GM19467 (cell line): Measurements from ENCODE around the gene SMAD9.

Experiments used
- ATAC-seq: cut with Tn5 transposase; IDR thresholded peaks from one replicate; pipeline ENCODE4 v1.9.1; 2021; ENCODE audit warnings: mild to moderate bottlenecking, moderate library complexity; ENCODE audit not compliant: unreplicated experiment

Gene SMAD9

DNA sequence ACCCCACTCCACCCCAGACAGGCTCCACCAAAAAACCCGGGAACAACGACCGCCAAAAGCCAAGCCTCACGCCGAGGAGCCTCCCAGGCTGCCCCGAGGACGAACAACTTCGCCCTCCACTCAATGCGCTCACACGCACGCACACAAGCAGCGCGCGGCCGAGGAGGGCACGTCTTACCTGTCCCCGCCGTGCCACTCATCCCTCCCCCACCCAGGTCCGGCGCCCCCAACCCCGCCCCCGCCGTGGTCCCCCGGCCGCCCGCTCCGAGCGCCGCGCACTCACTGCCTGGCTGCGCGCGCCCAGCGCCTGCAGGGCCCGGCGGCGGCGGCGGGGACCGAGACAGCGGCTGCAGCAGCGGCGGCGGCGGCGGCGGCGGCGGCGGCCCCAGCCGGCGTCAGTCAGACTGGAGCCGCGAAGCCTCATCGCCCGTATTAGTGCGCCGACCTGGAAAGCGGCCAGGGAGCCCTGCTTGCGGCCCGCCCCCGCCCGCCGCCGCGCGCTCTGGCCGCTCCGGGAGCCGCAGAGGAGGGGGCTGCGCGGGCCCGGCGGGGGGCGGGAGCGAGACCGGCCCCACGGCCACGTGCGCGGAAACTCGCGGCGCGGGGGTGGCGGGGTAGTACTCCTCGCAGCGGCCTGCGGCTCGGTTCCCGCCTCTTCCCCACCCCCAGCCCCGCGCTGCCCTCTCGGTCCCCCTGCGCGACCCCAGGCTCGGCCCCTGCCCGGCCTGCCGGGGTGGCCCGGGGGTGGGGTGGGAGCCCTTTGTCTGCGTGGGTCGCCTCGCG is at the start of gene SMAD9:
SMAD9 (minus strand) TSS at position 406 of the 783 bp plus-strand sequence. CDS start 40,549 bp downstream, outside the sequence.
- ATAC-seq = peak; percentile 54

DNA sequence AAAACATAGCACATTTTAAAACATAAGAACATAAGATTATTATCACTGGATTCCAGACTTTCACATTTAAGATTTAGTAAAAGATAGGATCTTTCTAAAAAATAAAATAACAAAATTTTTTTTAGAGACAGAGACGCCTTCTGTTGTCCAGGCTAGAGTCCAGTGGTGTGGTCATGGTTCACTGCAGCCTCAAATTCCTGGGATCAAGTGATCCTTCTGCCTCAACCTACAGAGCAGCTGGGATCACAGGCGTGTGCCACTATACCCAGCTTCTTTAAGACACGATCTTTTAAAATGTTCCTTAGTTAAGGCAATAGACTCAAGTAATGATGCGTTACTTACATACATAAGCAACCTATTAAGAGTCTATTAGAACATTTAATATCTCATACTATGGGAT is 46.4 kb upstream of the SMAD9 start:
- no peak for ATAC-seq

DNA sequence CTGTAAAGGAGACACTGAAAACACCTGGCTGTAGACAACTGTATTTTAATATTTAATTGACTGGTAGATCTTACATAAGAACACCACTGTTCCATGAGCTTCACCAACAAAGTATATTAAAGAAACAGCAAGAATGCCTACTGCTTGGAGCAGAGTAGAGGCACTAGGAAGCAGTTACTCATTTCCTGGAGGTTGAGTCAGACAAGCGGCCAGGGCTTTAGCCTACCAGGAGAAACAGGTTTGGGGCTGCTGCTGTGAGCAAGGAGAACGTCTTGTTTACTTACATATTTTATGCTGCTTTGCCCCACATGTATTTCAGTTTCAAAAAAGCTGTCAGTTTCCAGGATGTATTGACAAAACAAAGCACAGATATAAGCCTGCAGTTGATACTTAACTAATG is 45.7 kb upstream of the SMAD9 start:
- ATAC-seq = no peak

DNA sequence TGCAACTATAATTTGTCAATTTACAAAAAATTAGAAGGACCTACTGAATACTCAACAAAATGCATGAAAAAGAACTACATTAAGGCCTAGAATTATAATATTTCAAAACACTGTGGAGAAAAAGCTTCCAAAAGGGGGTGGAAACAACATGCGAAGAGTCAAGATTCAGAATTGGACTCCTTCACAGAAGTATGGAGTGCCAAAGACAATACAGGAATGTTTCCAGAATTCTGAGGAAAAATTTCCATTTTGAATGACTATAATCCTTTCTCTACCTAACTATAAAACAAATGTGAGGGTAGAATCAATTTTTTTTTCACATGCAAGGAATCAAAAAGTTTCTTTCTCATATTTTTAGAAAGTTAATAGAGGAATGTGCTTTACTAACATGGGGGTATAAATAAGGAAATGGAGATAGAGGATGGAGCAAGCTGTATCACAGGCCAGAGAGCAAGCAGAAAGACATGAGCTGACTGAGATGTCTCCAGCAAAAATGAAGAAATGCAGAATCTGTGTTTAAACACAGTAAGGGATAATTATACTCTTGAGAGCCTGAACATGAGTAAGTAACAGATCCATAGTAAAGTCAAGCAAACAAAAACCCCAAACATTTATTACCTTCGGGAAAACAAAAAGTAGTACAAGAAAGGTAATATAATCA is 39.5 kb upstream of the SMAD9 start:
- ATAC-seq = no peak

DNA sequence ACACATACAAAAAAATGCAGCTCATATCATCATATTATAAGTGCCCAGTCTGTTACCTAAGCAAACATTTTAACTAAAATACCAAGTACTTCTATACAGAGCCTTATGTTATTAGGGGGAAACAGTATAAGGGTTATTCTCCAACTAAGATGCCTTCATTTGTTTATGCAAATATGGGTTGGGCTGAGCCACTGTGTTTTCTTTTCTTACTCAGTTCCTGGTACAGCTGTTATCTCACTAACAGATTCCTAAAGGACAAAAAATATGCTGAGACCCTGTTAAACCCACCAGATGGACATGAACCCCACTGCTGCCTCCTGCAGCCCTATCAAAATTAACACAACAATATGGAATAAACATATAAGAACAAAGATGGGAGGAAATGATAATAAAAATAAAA is 34.5 kb upstream of the SMAD9 start:
- ATAC-seq = no peak

DNA sequence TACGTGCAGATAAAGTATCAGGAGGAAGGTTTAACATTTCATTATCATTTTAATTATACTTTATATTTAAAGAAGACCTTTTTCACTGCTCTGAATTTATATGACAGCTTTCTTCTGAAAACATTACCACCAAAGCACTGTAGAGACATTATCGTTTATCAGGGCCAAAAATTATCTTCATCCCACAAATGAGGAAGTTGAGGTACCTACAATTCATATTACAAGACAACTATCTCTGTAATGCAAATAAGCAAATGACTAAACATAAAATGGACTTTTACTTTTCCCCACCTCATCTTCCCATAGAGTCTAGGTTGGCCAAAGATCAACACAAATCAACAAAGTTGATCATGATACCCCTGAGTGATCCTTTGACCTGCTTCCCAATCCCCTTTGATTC is 30.9 kb upstream of the SMAD9 start:
- no peak for ATAC-seq

DNA sequence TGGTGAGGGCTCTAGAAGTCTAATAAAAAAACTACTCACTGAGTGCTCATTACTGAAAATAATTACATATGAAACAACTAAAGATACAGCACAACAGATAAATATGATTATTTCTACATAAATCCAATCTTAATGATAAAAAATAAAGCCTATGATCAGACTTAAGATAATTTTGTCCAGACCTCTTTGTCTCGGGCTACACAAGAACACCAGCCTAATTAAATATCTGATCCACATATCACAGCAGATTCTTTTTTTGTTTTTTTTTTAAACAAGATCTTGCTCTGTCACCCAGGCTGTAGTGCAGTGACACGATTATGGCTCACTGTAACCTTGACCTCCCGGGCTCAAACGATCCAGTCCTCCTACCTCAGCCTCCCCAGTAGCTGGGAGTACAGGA is 30.3 kb upstream of the SMAD9 start:
- no peak for ATAC-seq

DNA sequence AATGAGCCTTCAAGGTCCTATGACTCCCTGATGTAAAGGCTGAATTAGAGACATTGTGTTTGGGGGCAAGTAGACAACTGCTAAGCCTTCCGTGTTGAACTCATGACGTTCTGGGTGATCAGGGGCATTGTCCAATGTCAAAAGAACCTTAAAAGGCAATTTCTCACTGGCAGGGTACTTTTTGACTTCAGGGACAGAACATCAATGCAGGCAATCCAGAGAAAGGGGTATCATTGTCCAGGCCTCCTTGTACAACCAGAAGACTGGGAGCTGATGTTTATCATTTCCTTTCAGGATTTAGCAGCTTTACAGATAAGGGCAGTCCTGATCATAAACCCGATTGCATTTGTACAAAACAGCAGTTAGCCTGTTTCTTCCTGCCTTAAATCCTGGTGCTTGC is 25.0 kb upstream of the SMAD9 start:
- no peak for ATAC-seq

DNA sequence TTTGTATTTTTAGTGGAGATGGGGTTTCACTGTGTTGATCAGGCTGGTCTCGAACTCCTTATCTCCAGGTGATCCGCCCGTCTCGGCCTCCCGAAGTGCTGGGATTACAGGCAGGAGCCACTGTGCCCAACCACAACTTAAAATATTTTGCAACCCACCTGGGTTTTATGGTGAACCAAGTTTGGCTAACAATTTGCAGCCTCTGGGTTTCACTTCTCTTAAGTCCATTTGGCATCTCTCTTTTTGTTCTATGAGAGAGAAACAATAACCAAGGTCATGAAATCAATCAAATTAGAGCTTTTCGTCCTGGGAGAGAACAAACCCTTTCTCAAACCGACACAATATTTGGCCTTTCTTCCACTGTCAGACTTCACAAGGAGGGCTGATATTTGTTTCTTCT is 5.6 kb upstream of the SMAD9 start:
- ATAC-seq = no peak

DNA sequence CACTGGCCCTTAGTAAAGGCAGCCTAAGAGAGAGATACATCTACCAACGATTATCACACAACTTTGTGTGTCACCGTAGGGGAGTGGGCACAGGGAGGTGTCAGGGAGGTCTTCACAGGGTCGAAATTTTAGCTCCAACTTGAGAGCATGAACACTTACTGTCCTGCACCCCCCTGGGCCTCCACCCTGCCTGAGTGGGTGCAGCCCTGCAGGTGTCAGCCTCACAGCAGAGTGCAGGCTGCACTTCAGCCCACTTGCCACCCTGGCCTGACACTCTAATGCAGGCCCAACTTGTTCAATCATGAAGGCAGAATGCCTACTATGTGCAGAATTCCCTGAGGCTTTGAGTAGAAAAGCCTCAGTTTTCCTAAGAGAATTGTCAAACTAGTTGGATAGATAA is 4.0 kb upstream of the SMAD9 start:
- no peak for ATAC-seq

DNA sequence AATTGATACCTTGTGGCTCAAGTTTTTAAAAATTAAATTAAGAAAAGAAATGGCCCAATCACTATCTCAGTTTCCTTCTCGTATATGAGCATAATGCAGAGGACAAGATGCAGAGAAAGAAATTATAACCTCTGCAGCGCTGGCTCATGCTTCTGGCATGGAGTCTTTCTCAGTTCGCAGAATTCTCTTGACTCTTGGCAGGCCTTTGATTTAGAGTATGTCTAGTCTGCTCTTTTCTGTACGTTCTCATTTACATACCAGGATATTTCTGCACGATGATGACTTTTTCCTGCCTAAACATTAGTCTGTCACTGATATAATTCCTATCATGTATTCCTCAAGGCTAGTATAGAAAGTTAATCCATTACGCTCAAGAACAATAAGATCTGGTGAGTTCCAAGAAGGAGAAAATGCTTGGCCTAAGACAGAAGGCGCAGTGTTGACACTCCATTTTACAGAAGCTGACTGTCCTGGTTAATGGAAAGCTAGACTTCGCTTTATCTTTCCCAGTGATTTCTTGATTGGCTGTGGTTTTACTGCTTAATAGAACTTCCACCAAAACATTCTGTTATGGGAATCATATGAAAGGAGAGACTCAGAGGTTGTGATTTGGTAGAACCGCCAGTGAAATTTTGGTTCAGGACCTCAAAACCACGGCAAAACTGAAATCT is 1.7 kb upstream of the SMAD9 start:
- ATAC-seq = no peak

DNA sequence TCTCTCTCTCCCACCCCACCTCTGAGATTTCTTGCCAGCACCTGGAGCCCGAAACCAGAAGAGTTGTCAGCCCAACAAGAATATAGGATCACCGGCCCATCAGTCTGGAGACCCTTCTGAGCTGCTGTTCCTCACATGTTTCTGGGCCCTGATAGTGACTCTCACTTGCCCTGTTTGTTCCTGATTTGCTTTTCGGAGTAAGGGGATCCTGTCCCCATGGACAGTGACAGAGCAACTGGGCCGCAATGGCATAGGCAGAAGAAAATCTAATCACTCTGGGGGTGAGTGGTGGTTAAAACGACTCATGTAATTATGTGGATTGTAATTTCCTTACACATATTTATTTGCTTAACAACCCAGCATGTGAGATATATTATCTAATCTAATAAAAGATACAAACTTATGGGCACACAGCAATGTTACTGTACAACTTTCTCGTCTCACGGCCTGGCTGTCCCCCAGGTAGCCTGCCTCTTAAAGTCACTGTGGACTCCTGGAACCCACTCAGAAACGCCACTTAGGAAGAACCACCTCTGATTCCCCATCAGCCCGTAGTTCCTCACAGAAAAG is 663 bp upstream of the SMAD9 start:
- ATAC-seq = no peak

DNA sequence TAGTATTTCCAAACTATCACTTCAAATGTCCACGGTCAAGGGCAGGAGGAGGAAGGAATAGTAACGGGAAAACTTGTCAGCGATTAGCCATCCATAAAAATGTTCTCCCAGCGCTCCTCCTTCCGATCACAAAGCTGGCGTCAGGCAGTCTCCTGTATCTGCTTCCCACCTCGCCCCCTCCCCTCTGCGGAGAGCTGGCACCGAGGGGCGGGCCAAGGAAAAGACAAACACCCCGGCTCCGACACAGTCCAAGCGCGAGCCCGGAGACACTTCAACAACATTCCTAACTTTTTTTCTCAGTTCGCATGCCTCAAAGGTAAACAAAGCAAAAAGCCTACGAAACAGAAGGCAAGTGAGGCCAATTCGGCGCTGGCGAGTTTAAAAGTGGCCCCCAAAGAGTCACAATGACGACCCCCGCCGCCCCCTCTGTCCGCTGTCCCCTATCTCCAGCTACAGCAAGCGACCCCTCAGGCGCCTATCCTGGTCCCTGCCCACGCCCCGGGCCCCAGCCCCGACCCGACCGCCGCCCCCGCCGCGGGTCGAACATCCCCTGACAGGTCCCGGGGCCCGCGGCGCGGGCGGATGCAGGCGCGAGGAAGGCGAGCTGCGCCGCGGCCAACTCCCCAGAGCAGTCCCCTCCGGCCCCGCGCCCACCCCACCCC is 736 bp downstream of the SMAD9 start:
- ATAC-seq = no peak

DNA sequence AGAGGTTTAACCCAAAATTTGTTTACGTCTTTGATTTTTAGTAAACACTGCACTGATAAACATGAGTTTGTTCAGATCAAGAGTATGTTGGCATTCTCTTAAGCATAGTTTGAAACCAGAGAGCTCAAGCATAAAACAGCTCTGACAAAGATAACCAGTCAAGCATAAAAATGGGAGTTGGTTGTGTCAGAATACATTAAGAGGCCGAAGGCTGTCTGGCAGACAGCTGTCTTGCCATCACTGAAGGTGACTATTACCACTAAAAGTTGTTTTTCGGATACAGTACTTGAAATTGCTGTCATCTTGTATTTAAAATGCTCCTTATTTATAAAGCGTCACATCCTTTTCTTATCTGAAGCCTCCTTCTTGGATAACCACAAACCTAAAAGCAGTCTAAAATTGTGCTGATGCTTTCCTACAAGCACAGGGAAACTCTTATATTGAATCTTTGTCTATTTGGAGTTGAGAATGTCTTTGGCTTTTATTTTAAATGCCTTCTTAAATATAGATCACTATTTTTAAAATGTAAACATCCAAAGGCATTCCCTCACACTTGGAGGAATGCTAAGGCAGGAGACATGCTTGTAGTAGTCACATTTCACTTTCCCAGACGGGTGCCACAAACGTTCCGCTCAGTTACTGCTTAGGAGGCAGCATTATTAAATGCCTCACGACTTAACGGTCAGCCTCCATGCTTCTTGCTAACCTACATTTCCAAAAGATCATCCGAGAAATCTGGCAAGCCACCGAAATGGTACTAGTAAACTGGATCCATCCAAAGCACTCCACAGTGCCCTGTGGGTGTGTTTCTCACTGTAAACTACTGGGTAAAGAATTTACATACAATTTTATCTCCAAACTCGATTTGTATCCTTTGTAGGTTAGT is 1.5 kb downstream of the SMAD9 start:
- no peak for ATAC-seq

DNA sequence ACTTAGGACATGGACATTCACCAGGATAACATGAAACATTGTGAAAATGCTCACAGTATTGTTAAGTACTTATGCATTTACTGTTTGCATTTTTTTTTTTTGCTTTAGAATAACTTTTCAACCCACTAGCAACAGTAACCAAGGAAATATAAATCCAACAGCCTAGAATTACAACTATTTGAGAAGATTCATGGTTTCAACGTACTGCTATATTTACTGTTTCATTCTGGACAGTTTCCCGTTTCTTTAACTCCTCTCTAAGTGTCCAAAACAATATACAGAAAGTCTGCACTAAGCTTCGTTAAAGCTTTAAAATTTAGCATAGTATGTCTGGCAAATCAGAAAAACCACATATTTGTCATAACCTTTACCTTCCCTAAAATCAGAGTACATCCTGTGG is 2.7 kb downstream of the SMAD9 start:
- no peak for ATAC-seq

DNA sequence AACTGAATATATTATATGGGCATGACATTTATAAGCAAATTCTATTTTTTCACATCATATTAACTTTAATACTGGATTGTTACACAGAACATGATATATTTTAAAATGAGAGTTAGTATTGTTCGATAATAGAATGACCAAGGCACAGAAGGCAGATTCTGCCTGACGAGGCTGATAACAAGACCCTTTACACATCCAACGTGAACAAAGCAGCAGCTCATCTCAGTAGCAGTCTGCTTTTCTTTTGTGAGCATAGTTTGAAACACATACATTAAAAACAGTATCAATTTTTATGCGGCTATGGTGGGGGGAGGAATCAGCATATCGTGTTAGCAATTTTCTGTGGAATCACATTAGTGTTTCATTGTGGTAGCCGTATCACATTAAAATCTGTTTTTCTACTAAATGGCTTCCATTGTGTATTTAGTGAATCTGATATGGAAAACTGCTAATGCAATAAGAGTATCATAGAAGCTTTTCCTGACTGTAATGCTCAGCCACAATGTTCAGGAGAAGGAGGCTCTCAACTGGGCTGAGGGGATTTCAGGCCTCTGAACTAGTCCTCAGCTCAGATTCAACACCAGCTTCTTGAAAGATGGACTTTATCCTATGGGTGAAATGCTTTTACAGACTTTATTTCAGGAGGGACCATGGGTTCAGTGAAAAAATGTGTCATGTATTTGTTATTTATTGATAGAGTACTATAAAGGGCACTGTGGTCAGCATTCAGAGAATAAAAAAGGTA is 4.0 kb downstream of the SMAD9 start:
- no peak for ATAC-seq

DNA sequence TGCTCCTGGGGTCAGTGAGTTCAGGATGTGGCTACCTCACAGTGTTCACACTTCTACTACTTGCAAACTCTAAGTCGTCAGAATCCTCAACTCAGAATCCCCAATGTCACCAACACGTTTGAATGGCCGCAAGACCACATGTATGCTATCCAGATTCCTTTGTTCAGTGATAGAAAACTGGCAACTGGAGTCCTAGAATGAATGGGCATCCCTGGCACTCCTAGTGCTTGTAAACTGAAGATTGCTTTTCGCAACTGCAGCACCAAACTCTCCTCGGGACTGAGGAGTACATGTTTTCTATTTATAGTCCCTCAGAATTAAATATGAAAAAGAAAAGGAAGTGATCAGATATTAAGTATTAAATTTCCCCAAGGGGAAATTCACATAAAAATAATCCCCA is 4.9 kb downstream of the SMAD9 start:
- ATAC-seq = no peak

DNA sequence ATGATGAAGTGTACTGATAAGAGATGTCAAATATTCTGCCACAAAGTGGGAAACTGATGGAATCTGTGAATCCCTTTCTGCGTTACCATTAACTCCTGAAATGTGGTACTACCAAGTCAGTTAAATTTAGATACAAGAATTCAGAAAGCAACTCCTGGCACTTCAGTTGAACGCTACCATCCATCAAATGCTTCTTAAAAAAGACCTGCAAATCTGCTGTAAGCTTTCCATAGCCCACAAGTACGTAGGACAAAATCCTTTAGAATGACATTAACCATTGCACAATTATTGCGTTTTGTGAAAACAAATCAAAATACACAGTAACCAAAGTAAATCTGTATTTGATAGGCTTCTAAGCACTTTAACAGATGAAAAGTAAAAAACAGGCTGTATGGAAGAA is 5.4 kb downstream of the SMAD9 start:
- ATAC-seq = no peak

DNA sequence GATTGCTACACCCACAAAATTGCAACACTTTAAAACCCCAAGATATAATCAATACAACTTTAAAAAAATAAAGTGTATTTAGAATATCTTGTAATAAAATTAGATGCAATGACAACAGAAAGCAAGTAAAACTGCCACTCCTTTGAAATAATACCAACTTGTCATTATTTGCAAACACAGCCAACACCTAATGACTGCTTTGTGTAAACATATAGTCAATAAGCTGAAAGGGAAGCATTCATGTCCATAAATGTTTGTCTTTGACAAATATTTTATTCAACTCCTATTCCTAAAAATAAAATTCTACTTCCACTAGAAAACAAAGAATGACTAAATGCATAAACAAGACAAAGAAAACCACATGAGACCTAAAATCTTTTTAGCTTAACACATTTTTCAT is 6.6 kb downstream of the SMAD9 start:
- no peak for ATAC-seq

DNA sequence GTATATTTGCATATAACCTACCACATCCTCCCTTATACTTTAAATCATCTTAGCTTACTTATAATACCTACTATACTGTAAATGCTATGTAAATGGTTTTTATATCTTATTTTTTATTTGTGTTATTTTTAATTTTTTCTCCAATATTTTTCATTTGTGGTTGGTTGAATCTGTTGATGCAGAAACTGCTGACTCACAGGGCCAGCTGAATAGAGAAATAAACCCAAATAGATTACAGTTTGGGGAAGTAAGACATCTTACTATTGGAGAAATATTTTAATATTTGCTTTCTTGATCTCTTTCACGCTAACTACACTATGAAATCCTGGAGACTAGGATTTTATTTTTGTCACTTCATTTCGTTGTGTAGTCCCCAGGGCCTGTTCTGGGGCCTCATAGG is 7.1 kb downstream of the SMAD9 start:
- ATAC-seq = no peak
